A673 (cell line): Measurements from ENCODE around the gene TBC1D5.

Experiments
- EZH2 ChIP-seq: fragments of 200-600 bp; sonication (generic); IDR thresholded peaks from 2 replicates; pipeline ENCODE4 v1.6.1; 2017; ENCODE audit warnings: borderline replicate concordance, low read depth, mild to moderate bottlenecking, mixed read lengths, antibody characterized with exemption, low read length; ENCODE audit not compliant: poor library complexity, severe bottlenecking
- TF ChIP-seq, protein P1 (sequence below): fragments of 300-800, 200-600 bp; sonication (generic); conservative IDR thresholded peaks from 2 replicates; pipeline ENCODE4 v1.5.1; 2017; ENCODE audit warnings: low read depth, mild to moderate bottlenecking, antibody characterized with exemption, low read length, moderate library complexity, mixed read lengths

DNA sequence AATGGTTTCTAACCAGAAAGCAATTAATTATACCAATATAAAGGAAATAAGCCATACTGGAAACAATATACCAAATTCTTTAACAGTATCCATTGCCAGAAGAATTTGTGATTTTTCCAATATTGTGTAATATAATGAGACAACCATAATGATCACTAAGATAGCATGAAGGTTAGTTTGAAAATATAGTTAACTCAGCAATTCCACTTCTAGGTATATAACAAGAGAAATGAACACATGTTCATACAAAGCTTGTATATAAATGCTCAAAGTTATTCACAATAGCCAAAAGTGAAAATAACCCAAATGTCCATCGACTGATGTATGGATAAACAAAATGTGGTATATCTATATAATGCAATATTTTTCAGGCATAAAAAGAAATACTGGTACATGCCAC lies 369.1 kb downstream of the TBC1D5 start:
- TF ChIP-seq EZH2, result no peak
- TF ChIP-seq, protein P1, sequence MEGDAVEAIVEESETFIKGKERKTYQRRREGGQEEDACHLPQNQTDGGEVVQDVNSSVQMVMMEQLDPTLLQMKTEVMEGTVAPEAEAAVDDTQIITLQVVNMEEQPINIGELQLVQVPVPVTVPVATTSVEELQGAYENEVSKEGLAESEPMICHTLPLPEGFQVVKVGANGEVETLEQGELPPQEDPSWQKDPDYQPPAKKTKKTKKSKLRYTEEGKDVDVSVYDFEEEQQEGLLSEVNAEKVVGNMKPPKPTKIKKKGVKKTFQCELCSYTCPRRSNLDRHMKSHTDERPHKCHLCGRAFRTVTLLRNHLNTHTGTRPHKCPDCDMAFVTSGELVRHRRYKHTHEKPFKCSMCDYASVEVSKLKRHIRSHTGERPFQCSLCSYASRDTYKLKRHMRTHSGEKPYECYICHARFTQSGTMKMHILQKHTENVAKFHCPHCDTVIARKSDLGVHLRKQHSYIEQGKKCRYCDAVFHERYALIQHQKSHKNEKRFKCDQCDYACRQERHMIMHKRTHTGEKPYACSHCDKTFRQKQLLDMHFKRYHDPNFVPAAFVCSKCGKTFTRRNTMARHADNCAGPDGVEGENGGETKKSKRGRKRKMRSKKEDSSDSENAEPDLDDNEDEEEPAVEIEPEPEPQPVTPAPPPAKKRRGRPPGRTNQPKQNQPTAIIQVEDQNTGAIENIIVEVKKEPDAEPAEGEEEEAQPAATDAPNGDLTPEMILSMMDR, result no peak
